Activated CD8-positive, alpha-beta T cell treated with anti-CD3 and anti-CD28 coated beads for 36 hours (primary cell): ENCODE results near the gene PDCL3. TPM values are rescaled to one million over a fixed set of nuclear protein-coding genes. Genes with fewer than 3 reads are reported as not detected.

Experiments
- ATAC-seq: fragments of 200-7000 bp; cut with Tn5 transposase; one replicate; pipeline ENCODE4 v1.10.0; 2021; ENCODE audit warnings: mild to moderate bottlenecking, moderate library complexity
- CTCF ChIA-PET: fragments of 350-600 bp; sonication (Branson Sonifier 250); formaldehyde crosslinking; loops from one replicate; lab custom pipeline; 2021; ENCODE audit warnings: antibody characterized with exemption; lab: Charles Lee
- POLR2A ChIA-PET: fragments of 350-600 bp; sonication (Branson Sonifier 250); formaldehyde crosslinking; loops from one replicate; lab custom pipeline; 2021; ENCODE audit warnings: antibody characterized with exemption; lab: Charles Lee
- DNase-seq: peaks from one replicate; pipeline ENCODE4 v3.0.0-alpha.2; 2020
- H3K27ac Mint-ChIP-seq: one replicate; pipeline ENCODE4 v1.8.0; 2021; ENCODE audit warnings: mild to moderate bottlenecking, mixed read lengths
- H3K27me3 Mint-ChIP-seq: one replicate; pipeline ENCODE4 v1.8.0; 2021; ENCODE audit warnings: mixed read lengths
- H3K36me3 Mint-ChIP-seq: one replicate; pipeline ENCODE4 v1.8.0; 2021; ENCODE audit warnings: low read depth, mixed read lengths
- H3K4me1 Mint-ChIP-seq: one replicate; pipeline ENCODE4 v1.8.0; 2021; ENCODE audit warnings: low read depth, mixed read lengths
- H3K4me3 Mint-ChIP-seq: one replicate; pipeline ENCODE4 v1.8.0; 2021; ENCODE audit warnings: mild to moderate bottlenecking, moderate library complexity, mixed read lengths
- H3K9me3 Mint-ChIP-seq: one replicate; pipeline ENCODE4 v1.8.0; 2021; ENCODE audit warnings: mixed read lengths
- intact Hi-C: fragments of 100-400 bp; cut with micrococcal nuclease; formaldehyde crosslinking; loops from one replicate; pipeline ENCODE4 v1.10.0; 2022
- total RNA-seq, 2 experiments: library from RNA; stranded (reverse); gene quantifications; one replicate each; pipeline ENCODE4 v1.2.3, GENCODE V29; 2021
- TF ChIP-seq, protein P1 (sequence below): fragments of 200-600 bp; IDR thresholded peaks from one replicate; pipeline ENCODE4 v1.8.0; 2022; ENCODE audit warnings: antibody characterized with exemption, mild to moderate bottlenecking

PDCL3 gene
- total RNA-seq, 2 experiments from 2014 or later: 31.9 to 35.7 TPM

DNA sequence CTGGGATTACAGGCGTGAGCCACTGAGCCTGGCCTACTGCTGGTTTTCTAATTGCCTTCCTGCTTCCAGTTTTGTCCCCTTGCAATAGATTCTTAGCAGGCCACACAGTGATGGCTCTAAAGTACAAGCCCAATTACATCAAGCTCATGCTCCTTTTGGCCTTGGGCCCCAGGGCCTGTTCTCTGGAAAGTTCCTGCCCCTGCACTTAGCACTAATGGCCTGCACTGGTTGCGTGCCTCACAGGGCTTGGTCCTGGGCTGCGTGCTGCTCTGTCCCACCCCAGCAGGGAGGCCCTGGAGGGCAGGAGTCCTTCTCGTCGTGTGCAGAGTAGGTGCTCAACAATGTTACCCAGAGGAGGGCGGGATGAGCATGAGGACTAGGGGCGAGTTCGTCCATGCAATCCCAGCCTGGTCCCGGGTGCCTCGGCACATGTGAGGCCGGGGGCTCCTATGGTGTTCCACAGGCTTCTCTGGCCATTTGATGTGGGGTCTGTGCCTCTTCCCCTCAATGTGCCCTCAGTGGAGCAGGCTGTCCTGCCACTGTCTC is 51.7 kb downstream of the PDCL3 start:
- TF ChIP-seq, protein P1, sequence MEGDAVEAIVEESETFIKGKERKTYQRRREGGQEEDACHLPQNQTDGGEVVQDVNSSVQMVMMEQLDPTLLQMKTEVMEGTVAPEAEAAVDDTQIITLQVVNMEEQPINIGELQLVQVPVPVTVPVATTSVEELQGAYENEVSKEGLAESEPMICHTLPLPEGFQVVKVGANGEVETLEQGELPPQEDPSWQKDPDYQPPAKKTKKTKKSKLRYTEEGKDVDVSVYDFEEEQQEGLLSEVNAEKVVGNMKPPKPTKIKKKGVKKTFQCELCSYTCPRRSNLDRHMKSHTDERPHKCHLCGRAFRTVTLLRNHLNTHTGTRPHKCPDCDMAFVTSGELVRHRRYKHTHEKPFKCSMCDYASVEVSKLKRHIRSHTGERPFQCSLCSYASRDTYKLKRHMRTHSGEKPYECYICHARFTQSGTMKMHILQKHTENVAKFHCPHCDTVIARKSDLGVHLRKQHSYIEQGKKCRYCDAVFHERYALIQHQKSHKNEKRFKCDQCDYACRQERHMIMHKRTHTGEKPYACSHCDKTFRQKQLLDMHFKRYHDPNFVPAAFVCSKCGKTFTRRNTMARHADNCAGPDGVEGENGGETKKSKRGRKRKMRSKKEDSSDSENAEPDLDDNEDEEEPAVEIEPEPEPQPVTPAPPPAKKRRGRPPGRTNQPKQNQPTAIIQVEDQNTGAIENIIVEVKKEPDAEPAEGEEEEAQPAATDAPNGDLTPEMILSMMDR: no peak
- H3K27ac Mint-ChIP-seq: no peak overlapping the region
- H3K27me3 Mint-ChIP-seq: no peaks in the 10 kb centered on the region
- no peak for ATAC-seq
- no peak overlapping the region for H3K4me3 Mint-ChIP-seq
- no peaks in the 10 kb centered on the region for H3K36me3 Mint-ChIP-seq
- intact Hi-C loops: loop anchor here (10.0 kb wide), 1 partner anchor 110 kb away; no protein-coding TSS in a partner anchor
- no peaks in the 10 kb centered on the region for H3K4me1 Mint-ChIP-seq
- ChIA-PET CTCF (no interaction called here), POLR2A (no interaction called here)
- no peaks in the 10 kb centered on the region for H3K9me3 Mint-ChIP-seq
- no peak for DNase-seq

DNA sequence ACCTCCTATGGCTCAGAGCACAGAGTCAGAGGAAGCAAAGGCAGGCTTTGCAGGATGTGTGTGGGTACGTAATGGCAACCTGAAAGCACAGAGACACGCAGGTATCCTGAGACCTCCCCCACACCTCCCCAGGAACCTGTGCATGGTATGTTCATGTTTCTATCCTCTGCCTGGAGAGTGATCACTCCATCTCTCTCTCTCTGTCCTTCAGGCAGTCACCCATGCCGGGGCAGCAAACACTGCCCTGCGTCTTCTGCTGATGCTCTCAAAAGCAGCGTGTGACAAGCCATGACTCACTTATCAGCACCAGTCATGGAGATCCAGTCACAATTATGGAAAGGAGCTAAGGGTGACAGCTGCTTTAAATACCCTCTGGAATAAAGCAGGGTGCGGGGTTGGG is 52.7 kb downstream of the PDCL3 start:
- ChIA-PET CTCF (no interaction called here), POLR2A (interaction anchor here (0.6 kb wide), 1 partner anchor 10 kb away, joined by 3 read pairs; no protein-coding TSS in a partner anchor)
- TF ChIP-seq, protein P1: no peak
- DNase-seq (no peak), ATAC-seq (no peak)
- Mint-ChIP-seq H3K9me3 (no peaks in the 10 kb centered on the region), H3K27me3 (no peaks in the 10 kb centered on the region), H3K4me3 (no peak overlapping the region), H3K27ac (no peak overlapping the region), H3K36me3 (no peaks in the 10 kb centered on the region), H3K4me1 (no peaks in the 10 kb centered on the region)
- intact Hi-C loops: loop anchor here (10.0 kb wide), 1 partner anchor 109 kb away; no protein-coding TSS in a partner anchor

DNA sequence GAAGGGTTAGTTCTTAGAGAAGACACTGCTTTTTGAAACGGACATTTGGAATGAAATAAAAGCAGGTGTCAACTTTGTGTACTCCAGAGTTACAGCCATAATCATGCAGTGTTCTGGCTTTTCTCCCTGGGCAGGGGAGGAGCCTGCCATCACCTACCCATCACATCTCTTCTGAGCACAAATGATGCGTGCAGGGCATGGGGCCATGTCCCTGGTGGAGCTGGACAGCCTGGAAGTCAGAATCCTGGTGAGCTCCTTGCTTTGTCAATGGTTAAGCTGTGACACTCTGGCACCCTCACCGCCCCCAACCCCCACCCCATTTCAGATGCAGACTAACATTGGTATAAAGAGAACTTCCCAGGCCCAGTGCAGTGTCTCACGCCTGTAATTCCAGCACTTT is 53.1 kb downstream of the PDCL3 start:
- Mint-ChIP-seq H3K27me3 (no peaks in the 10 kb centered on the region), H3K36me3 (no peaks in the 10 kb centered on the region), H3K27ac (no peak overlapping the region), H3K9me3 (no peaks in the 10 kb centered on the region), H3K4me1 (no peaks in the 10 kb centered on the region), H3K4me3 (no peak overlapping the region)
- ATAC-seq (no peak), DNase-seq (no peak)
- TF ChIP-seq, protein P1: no peak
- CTCF ChIA-PET: interaction anchor here (1.7 kb wide), 1 partner anchor 304 kb away, joined by 3 read pairs; no protein-coding TSS in a partner anchor
- intact Hi-C loops: loop anchor here (10.0 kb wide), 1 partner anchor 109 kb away; no protein-coding TSS in a partner anchor
- POLR2A ChIA-PET: interaction anchor here (0.6 kb wide), 1 partner anchor 9 kb away, joined by 3 read pairs; no protein-coding TSS in a partner anchor

DNA sequence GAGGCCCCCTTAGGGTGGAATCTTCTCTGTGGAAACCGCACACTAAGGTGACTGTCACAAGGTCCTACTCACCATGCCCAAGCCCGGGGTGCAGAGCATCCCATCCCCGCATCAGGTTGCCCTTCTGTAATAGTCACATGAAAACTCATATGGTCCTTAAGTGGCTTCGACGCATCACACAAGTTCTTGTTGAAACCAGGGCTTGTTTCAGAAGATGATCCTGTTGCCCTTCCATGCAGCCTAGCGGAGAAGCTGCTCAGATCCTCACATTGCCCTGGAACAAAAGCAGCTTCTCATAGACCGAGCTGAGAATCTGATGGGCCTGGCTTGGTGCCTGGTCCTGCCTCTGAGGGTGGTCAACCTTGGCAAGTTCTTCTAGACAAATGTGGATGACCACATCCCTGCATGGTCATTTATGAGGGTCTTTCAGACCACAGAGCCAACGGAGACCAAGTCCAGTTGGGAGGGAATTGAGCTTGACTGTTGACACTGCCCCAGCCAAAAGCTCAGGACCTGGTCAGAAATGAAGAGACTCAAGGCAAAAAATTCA is 54.1 kb downstream of the PDCL3 start:
- no peaks in the 10 kb centered on the region for H3K27me3 Mint-ChIP-seq
- ATAC-seq: no peak
- no peaks in the 10 kb centered on the region for H3K4me1 Mint-ChIP-seq
- CTCF ChIA-PET: interaction anchor here (0.9 to 1.7 kb wide), 3 partner anchors 10 to 303 kb away, joined by 3 to 8 read pairs (median 3); no protein-coding TSS in a partner anchor
- POLR2A ChIA-PET: no interaction called here
- no peaks in the 10 kb centered on the region for H3K36me3 Mint-ChIP-seq
- H3K27ac Mint-ChIP-seq: no peak overlapping the region
- no peaks in the 10 kb centered on the region for H3K9me3 Mint-ChIP-seq
- DNase-seq: no peak
- intact Hi-C loops: loop anchor here (10.0 kb wide), 1 partner anchor 108 kb away; no protein-coding TSS in a partner anchor
- TF ChIP-seq, protein P1: no peak
- H3K4me3 Mint-ChIP-seq: no peak overlapping the region

DNA sequence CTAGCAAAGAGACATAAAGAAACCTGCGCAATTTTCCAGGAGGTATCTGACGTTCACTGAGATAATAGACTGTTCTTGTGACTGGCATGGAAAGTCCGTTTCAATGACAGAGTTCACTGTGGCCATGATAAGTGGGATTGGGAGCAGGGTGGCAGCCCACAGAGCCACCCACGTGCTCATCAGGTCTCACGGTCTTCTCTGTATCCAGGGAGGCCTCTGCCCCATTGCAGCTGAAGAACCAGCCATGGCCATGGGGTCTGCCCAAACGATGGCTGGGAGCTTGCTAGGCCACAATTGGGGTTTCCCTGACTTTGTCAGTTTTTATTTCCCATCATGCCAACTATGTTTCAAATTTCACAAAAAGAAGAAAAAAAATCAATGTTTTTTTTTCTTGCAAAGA is 57.2 kb downstream of the PDCL3 start:
- intact Hi-C loops: loop anchor here (10.0 kb wide), 1 partner anchor 105 kb away; no protein-coding TSS in a partner anchor
- H3K27ac Mint-ChIP-seq: no peak overlapping the region
- ChIA-PET POLR2A (no interaction called here), CTCF (interaction anchor here (0.9 to 2.1 kb wide), 3 partner anchors 9 to 13 kb away, joined by 3 to 7 read pairs (median 6); no protein-coding TSS in a partner anchor)
- DNase-seq: no peak
- no peaks in the 10 kb centered on the region for H3K9me3 Mint-ChIP-seq
- no peaks in the 10 kb centered on the region for H3K27me3 Mint-ChIP-seq
- ATAC-seq: no peak
- no peaks in the 10 kb centered on the region for H3K4me1 Mint-ChIP-seq
- TF ChIP-seq, protein P1: no peak
- H3K4me3 Mint-ChIP-seq: no peak overlapping the region
- no peaks in the 10 kb centered on the region for H3K36me3 Mint-ChIP-seq
